H1 (cell line): ENCODE results near the gene SEL1L. TPM values are rescaled to one million over a fixed set of nuclear protein-coding genes. Genes with fewer than 3 reads are reported as not detected.

Experiments used
- CTCF ChIA-PET: fragments of 300-600 bp; sonication (Branson Sonifier 250); formaldehyde crosslinking; loops from one replicate; lab custom pipeline; 2021; ENCODE audit not compliant: partially characterized antibody; lab: Charles Lee
- POLR2A ChIA-PET: fragments of 300-600 bp; sonication (Branson Sonifier 250); formaldehyde crosslinking; loops from one replicate; lab custom pipeline; 2021; ENCODE audit warnings: inconsistent platforms; ENCODE audit not compliant: partially characterized antibody; lab: Charles Lee
- DNase-seq, 2 experiments: peaks; one replicate each; pipeline versions ENCODE4 v3.0.0 to v3.0.0-alpha.2; 2010 to 2022; ENCODE audit warnings: low spot score in 2 of 2, low read depth in 1 of 2, mixed read lengths in 1 of 2
- FAIRE-seq: peaks from 2 replicates; lab custom pipeline; 2011; peaks lifted over from hg19 to GRCh38; lab: Jason Lieb, UNC
- H2AFZ ChIP-seq: 2 replicates; pipeline ENCODE4 v1.8.1; 2012; ENCODE audit warnings: low read length, inconsistent platforms
- H2AK5ac ChIP-seq: 2 replicates; pipeline ENCODE4 v1.6.1; 2013; ENCODE audit warnings: low read depth, low read length
- H2BK120ac ChIP-seq: replicated peaks from 2 replicates; pipeline ENCODE3; 2013; ENCODE audit warnings: low read depth, low read length, inconsistent platforms
- H2BK12ac ChIP-seq: 2 replicates; pipeline ENCODE4 v1.6.1; 2013; ENCODE audit warnings: low read depth, low read length
- H2BK15ac ChIP-seq: 2 replicates; pipeline ENCODE4 v1.6.1; 2013; ENCODE audit warnings: low read length
- H2BK20ac ChIP-seq: 2 replicates; pipeline ENCODE4 v1.6.1; 2013; ENCODE audit warnings: low read length
- H2BK5ac ChIP-seq: 2 replicates; pipeline ENCODE4 v1.6.1; 2013; ENCODE audit warnings: low read depth, low read length
- H3K14ac ChIP-seq: 2 replicates; pipeline ENCODE4 v1.6.1; 2013; ENCODE audit warnings: inconsistent platforms; ENCODE audit not compliant: insufficient read length
- H3K18ac ChIP-seq: 2 replicates; pipeline ENCODE4 v1.6.1; 2013; ENCODE audit warnings: low read length; ENCODE audit errors: extremely low read depth
- H3K23ac ChIP-seq: 2 replicates; pipeline ENCODE4 v1.6.1; 2013; ENCODE audit warnings: inconsistent platforms; ENCODE audit not compliant: insufficient read length
- H3K23me2 ChIP-seq: 2 replicates; pipeline ENCODE4 v1.6.1; 2013; ENCODE audit warnings: low read depth, low read length
- H3K27ac ChIP-seq: 2 replicates; pipeline ENCODE4 v1.6.1; 2011; ENCODE audit warnings: low read depth, low read length, inconsistent platforms
- H3K27me3 ChIP-seq, 4 experiments: replicated peaks in 1 of 4; 1 replicate in 1 of 4; 2 replicates in 3 of 4; pipeline versions ENCODE4 v1.6.1 to v1.8.1; 2011 to 2013; ENCODE audit warnings: low read length in 3 of 4, mild to moderate bottlenecking in 3 of 4, inconsistent platforms in 2 of 4, mixed read lengths in 2 of 4, moderate library complexity in 1 of 4; ENCODE audit not compliant: control insufficient read depth in 3 of 4, insufficient read depth in 3 of 4; ENCODE audit errors: extremely low read depth in 1 of 4
- H3K36me3 ChIP-seq, 4 experiments: 2 replicates each; pipeline versions ENCODE4 v1.6.1 to v1.8.1; 2011 to 2013; ENCODE audit warnings: mild to moderate bottlenecking in 4 of 4, low read length in 3 of 4, moderate library complexity in 2 of 4, control low read depth in 1 of 4, inconsistent platforms in 1 of 4; ENCODE audit not compliant: insufficient read depth in 4 of 4, control insufficient read depth in 2 of 4
- H3K4ac ChIP-seq: replicated peaks from 2 replicates; pipeline ENCODE3; 2013; ENCODE audit warnings: low read length, low read depth, mixed read lengths, inconsistent platforms; ENCODE audit not compliant: insufficient read length
- H3K4me1 ChIP-seq, 4 experiments: replicated peaks in 1 of 4; 1 replicate in 1 of 4; 2 replicates in 3 of 4; pipeline versions ENCODE4 v1.6.1 to v1.8.1; 2011 to 2013; ENCODE audit warnings: low read length in 3 of 4, inconsistent platforms in 2 of 4, mixed read lengths in 1 of 4; ENCODE audit not compliant: insufficient read depth in 4 of 4, control insufficient read depth in 3 of 4
- H3K4me2 ChIP-seq, 2 experiments: 2 replicates each; pipeline versions ENCODE4 v1.6.1 to v1.8.1; 2011 to 2013; ENCODE audit warnings: low read depth in 2 of 2, low read length in 2 of 2, control low read depth in 1 of 2, inconsistent platforms in 1 of 2, mild to moderate bottlenecking in 1 of 2; ENCODE audit not compliant: insufficient read depth in 1 of 2
- H3K4me3 ChIP-seq, 4 experiments: fragments of 200-600, 300-600 bp in 1 of 4; sonication (generic), shearing (Covaris generic), sonication (Bioruptor Twin) in 1 of 4; 2 replicates each; pipeline versions ENCODE4 v1.5.1 to v1.8.1; 2011 to 2016; ENCODE audit warnings: low read length in 4 of 4, low read depth in 3 of 4, control low read depth in 2 of 4, inconsistent platforms in 2 of 4, mild to moderate bottlenecking in 2 of 4, mixed read lengths in 1 of 4, moderate library complexity in 1 of 4; ENCODE audit not compliant: insufficient read depth in 2 of 4; ENCODE audit errors: extremely low read depth in 1 of 4
- H3K56ac ChIP-seq: replicated peaks from 2 replicates; pipeline ENCODE3; 2013; ENCODE audit warnings: low read depth, mild to moderate bottlenecking, mixed read lengths, low read length, inconsistent platforms; ENCODE audit not compliant: insufficient read length
- H3K79me1 ChIP-seq: 2 replicates; pipeline ENCODE4 v1.6.1; 2013; ENCODE audit warnings: low read depth, low read length, control low read depth
- H3K79me2 ChIP-seq, 2 experiments: 2 replicates each; pipeline versions ENCODE4 v1.6.1 to v1.8.1; 2012 to 2013; ENCODE audit warnings: low read length in 2 of 2, mild to moderate bottlenecking in 2 of 2, inconsistent platforms in 1 of 2; ENCODE audit not compliant: insufficient read depth in 2 of 2, control insufficient read depth in 1 of 2
- H3K9ac ChIP-seq, 4 experiments: replicated peaks in 1 of 4; 1 replicate in 1 of 4; 2 replicates in 3 of 4; pipeline versions ENCODE4 v1.6.1 to v1.8.1; 2011 to 2013; ENCODE audit warnings: low read depth in 3 of 4, low read length in 3 of 4, control low read depth in 2 of 4, mild to moderate bottlenecking in 2 of 4, moderate library complexity in 2 of 4, inconsistent platforms in 1 of 4; ENCODE audit errors: extremely low read depth in 1 of 4
- H3K9me3 ChIP-seq, 2 experiments: 2 replicates each; pipeline versions ENCODE4 v1.6.1 to v1.8.1; 2012 to 2013; ENCODE audit warnings: mild to moderate bottlenecking in 2 of 2, moderate library complexity in 2 of 2, control low read depth in 1 of 2, inconsistent platforms in 1 of 2, low read depth in 1 of 2, low read length in 1 of 2, mixed read lengths in 1 of 2; ENCODE audit not compliant: insufficient read depth in 2 of 2
- H4K20me1 ChIP-seq, 2 experiments: replicated peaks in 1 of 2; 2 replicates each; pipeline versions ENCODE3 to v1.8.1; 2011 to 2013; ENCODE audit warnings: inconsistent platforms in 2 of 2, low read length in 2 of 2, mild to moderate bottlenecking in 1 of 2; ENCODE audit not compliant: insufficient read depth in 2 of 2, control insufficient read depth in 1 of 2
- H4K5ac ChIP-seq: 2 replicates; pipeline ENCODE4 v1.6.1; 2013; ENCODE audit warnings: low read length, low read depth, mixed read lengths, inconsistent platforms; ENCODE audit not compliant: insufficient read length
- H4K8ac ChIP-seq: 2 replicates; pipeline ENCODE4 v1.8.0; 2013; ENCODE audit warnings: mild to moderate bottlenecking, moderate library complexity, low read length, inconsistent platforms; ENCODE audit not compliant: insufficient read depth; ENCODE audit errors: extremely low read depth
- H4K91ac ChIP-seq: replicated peaks from 2 replicates; pipeline ENCODE3; 2013; ENCODE audit warnings: low read length, mixed read lengths, inconsistent platforms; ENCODE audit not compliant: insufficient read length
- ATF3 ChIP-seq: IDR thresholded peaks from 2 replicates; pipeline ENCODE4 v1.6.1; 2011; ENCODE audit warnings: low read depth, mild to moderate bottlenecking, low read length; ENCODE audit not compliant: insufficient read depth
- BCL11A ChIP-seq, 2 experiments: IDR thresholded peaks; one replicate each; pipeline ENCODE4 v1.6.1; 2011; ENCODE audit warnings: low read depth in 2 of 2, low read length in 2 of 2, mild to moderate bottlenecking in 2 of 2
- CBX8 ChIP-seq: fragments of 300-800, 300-1000 bp; sonication (generic); IDR thresholded peaks from 2 replicates; pipeline ENCODE4 v1.7.1; 2016; ENCODE audit warnings: low read depth, low read length, borderline replicate concordance
- CHD1 ChIP-seq: IDR thresholded peaks from 2 replicates; pipeline ENCODE4 v1.6.1; 2012; ENCODE audit warnings: low read depth, low read length, improper control_type of control experiment
- E2F6 ChIP-seq: IDR thresholded peaks from 2 replicates; pipeline ENCODE4 v1.6.1; 2012; ENCODE audit warnings: inconsistent platforms
- EGR1 ChIP-seq: IDR thresholded peaks from 2 replicates; pipeline ENCODE4 v1.6.1; 2011; ENCODE audit warnings: low read depth, low read length, borderline replicate concordance
- EP300 ChIP-seq, 2 experiments: IDR thresholded peaks; 1 replicate in 1 of 2; 2 replicates in 1 of 2; pipeline ENCODE4 v1.6.1; 2011 to 2012; ENCODE audit warnings: low read depth in 2 of 2, low read length in 2 of 2, mild to moderate bottlenecking in 2 of 2, borderline replicate concordance in 1 of 2, inconsistent platforms in 1 of 2, moderate library complexity in 1 of 2
- RXRA ChIP-seq: IDR thresholded peaks from 2 replicates; pipeline ENCODE4 v1.6.1; 2011; ENCODE audit warnings: low read depth, mild to moderate bottlenecking, low read length, moderate library complexity; ENCODE audit not compliant: insufficient read depth
- SAP30 ChIP-seq: fragments of 300-600 bp; sonication (generic); IDR thresholded peaks from 2 replicates; pipeline ENCODE4 v1.7.1; 2012; ENCODE audit warnings: low read length, moderate library complexity, mild to moderate bottlenecking, inconsistent platforms; ENCODE audit not compliant: insufficient read depth, insufficient replicate concordance
- SP1 ChIP-seq: IDR thresholded peaks from 2 replicates; pipeline ENCODE4 v1.6.1; 2011; ENCODE audit warnings: low read depth, low read length
- TAF7 ChIP-seq: optimal IDR thresholded peaks from 2 replicates; pipeline ENCODE3; 2011; ENCODE audit warnings: low read depth, mild to moderate bottlenecking, inconsistent platforms, low read length, moderate library complexity, borderline replicate concordance
- TCF12 ChIP-seq: IDR thresholded peaks from 2 replicates; pipeline ENCODE4 v1.6.1; 2011; ENCODE audit warnings: low read depth, mild to moderate bottlenecking, low read length
- polyA plus RNA-seq, 7 experiments: library from polyadenylated mRNA; depleted of rRNA in 3 of 7; stranded (reverse) in 5 of 7; unstranded in 2 of 7; fragments of >200 nt in 5 of 7; fragments of 200-250 nt in 2 of 7; gene quantifications; 1 replicate in 5 of 7; 2 replicates in 1 of 7; 4 replicates in 1 of 7; pipeline versions ENCODE4 v1.2.1 to v1.2.3, GENCODE V29; 2011 to 2013; ENCODE audit warnings: missing spikeins in 2 of 7, mixed read lengths in 2 of 7
- total RNA-seq: library from RNA; stranded (reverse); fragmentation: NEBNext Ultra II Directional; extraction: Animal tissue kit (Norgen Biotek cat#: 25700); gene quantifications from 2 replicates; pipeline ENCODE4 v1.2.1, GENCODE V29; 2021

Gene SEL1L
- total and polyA plus RNA-seq, 2 of the 8 experiments (the other 6 are each of a cell fraction or from before 2014, with no cell fraction given), result 4.3 to 34.9 TPM

- ChIA-PET POLR2A (no interaction called here), CTCF (interaction anchor here (1.6 kb wide), 1 partner anchor 209 kb away, joined by 4 read pairs; no protein-coding TSS in a partner anchor)
- Histone ChIP-seq H3K79me2 (no peaks in the 10 kb centered on the region), H4K20me1 (peaks cover 1 to 2% of the 10 kb centered on the region in 2 experiments), H3K23me2 (no peaks in the 10 kb centered on the region), H2AK5ac (no peak overlapping the region), H2BK15ac (no peak overlapping the region), H4K91ac (no peak overlapping the region), H4K8ac (no peak overlapping the region), H3K4ac (no peak overlapping the region), H3K27ac (no peak overlapping the region), H3K56ac (no peak overlapping the region), H3K4me2 (no peak overlapping the region), H3K18ac (no peak overlapping the region), H3K27me3 (no peaks in the 10 kb centered on the region), H3K36me3 (peaks cover 0 to 22% (median 3%) of the 10 kb centered on the region in 4 experiments; a peak in 4 of 8 replicates), H3K23ac (no peak overlapping the region), H3K9me3 (no peaks in the 10 kb centered on the region), H2BK120ac (no peak overlapping the region), H3K4me1 (peaks cover 0 to 3% (median 0%) of the 10 kb centered on the region in 4 experiments; a peak in 1 of 7 replicates), H2AFZ (no peak overlapping the region), H3K9ac (no peak overlapping the region), H2BK20ac (no peak overlapping the region), H2BK5ac (no peak overlapping the region), H2BK12ac (no peak overlapping the region), H3K14ac (no peak overlapping the region), H4K5ac (no peak overlapping the region), H3K4me3 (no peak overlapping the region), H3K79me1 (no peaks in the 10 kb centered on the region)
- TF ChIP-seq EGR1, result no peak
- TF ChIP-seq TCF12, result no peak
- no peak for TF ChIP-seq RXRA
- no peak for TF ChIP-seq CHD1
- TF ChIP-seq EP300 (IDR thresholded peaks at IDR 0.05; ENCODE audit: borderline replicate concordance in 1 of 2, low read depth in 2 of 2, low read length in 2 of 2), result no peak
- no peak for TF ChIP-seq TAF7
- TF ChIP-seq CBX8, result no peak
- TF ChIP-seq SAP30, result no peak
- TF ChIP-seq ATF3, result no peak
- TF ChIP-seq SP1, result no peak
- no peak for TF ChIP-seq E2F6
- TF ChIP-seq BCL11A (IDR thresholded peaks at IDR 0.05; ENCODE audit: low read depth in 2 of 2, low read length in 2 of 2), result no peak
- DNase-seq (no peak), FAIRE-seq (no peak)
Measured at GRCh38 chr14:81506487-81506886, 27.2 kb downstream of the SEL1L start.
